Parathyroid adenoma (tissue), 2 donors: ENCODE data around the gene EPHA5.

Source experiments
- H2AFZ ChIP-seq: fragments of 300-600 bp; sonication (generic); one replicate; pipeline ENCODE4 v1.7.0; 2017; ENCODE audit warnings: antibody characterized with exemption, mild to moderate bottlenecking
- H3K27ac ChIP-seq: fragments of 300-600 bp; sonication (generic); one replicate; pipeline ENCODE4 v1.7.0; 2017
- H3K27me3 ChIP-seq: fragments of 300-600 bp; sonication (generic); one replicate; pipeline ENCODE4 v1.7.0; 2017; ENCODE audit warnings: low read length; ENCODE audit not compliant: control insufficient read depth, insufficient read depth
- H3K36me3 ChIP-seq: fragments of 300-600 bp; sonication (generic); one replicate; pipeline ENCODE4 v1.7.0; 2017; ENCODE audit warnings: low read length; ENCODE audit not compliant: control insufficient read depth, insufficient read depth
- H3K4me1 ChIP-seq: fragments of 300-600 bp; sonication (generic); one replicate; pipeline ENCODE4 v1.7.0; 2017; ENCODE audit warnings: control low read depth
- H3K4me2 ChIP-seq: fragments of 300-600 bp; sonication (generic); one replicate; pipeline ENCODE4 v1.7.0; 2017; ENCODE audit warnings: low read length
- H3K4me3 ChIP-seq: fragments of 300-600 bp; sonication (generic); one replicate; pipeline ENCODE4 v1.7.0; 2017; ENCODE audit warnings: low read depth, low read length
- H3K79me2 ChIP-seq: fragments of 300-600 bp; sonication (generic); one replicate; pipeline ENCODE4 v1.7.0; 2017; ENCODE audit warnings: control low read depth
- H3K9ac ChIP-seq: fragments of 300-600 bp; sonication (generic); one replicate; pipeline ENCODE4 v1.7.0; 2017; ENCODE audit warnings: mild to moderate bottlenecking
- H3K9me3 ChIP-seq: fragments of 300-600 bp; sonication (generic); one replicate; pipeline ENCODE4 v1.7.0; 2017; ENCODE audit warnings: low read length; ENCODE audit not compliant: control insufficient read depth
- CTCF ChIP-seq: fragments of 300-600 bp; sonication (generic); IDR thresholded peaks from one replicate; pipeline ENCODE4 v1.7.0; 2017; ENCODE audit warnings: antibody characterized with exemption, mild to moderate bottlenecking
- donor health status: primary hyperparathyroidism.

EPHA5 gene

GRCh38 chr4:65653740-65654361, 16.4 kb downstream of the EPHA5 start:
- Histone ChIP-seq H3K9ac (no peak overlapping the region), H3K9me3 (no peaks in the 10 kb centered on the region), H2AFZ (no peak overlapping the region), H3K27ac (no peak overlapping the region), H3K4me1 (no peaks in the 10 kb centered on the region), H3K4me2 (no peak overlapping the region), H3K36me3 (no peaks in the 10 kb centered on the region), H3K79me2 (no peaks in the 10 kb centered on the region), H3K4me3 (no peak overlapping the region), H3K27me3 (no peaks in the 10 kb centered on the region)
- no peak for TF ChIP-seq CTCF

GRCh38 chr4:65651751-65652150, 18.5 kb downstream of the EPHA5 start:
- H3K9me3 ChIP-seq, result no peaks in the 10 kb centered on the region
- no peaks in the 10 kb centered on the region for H3K79me2 ChIP-seq
- H3K4me3 ChIP-seq, result no peak overlapping the region
- no peak overlapping the region for H3K4me2 ChIP-seq
- H3K27me3 ChIP-seq, result no peaks in the 10 kb centered on the region
- no peak overlapping the region for H3K27ac ChIP-seq
- TF ChIP-seq CTCF, result no peak
- H2AFZ ChIP-seq, result no peak overlapping the region
- H3K9ac ChIP-seq, result no peak overlapping the region
- H3K36me3 ChIP-seq, result no peaks in the 10 kb centered on the region
- H3K4me1 ChIP-seq, result no peaks in the 10 kb centered on the region

GRCh38 chr4:65651031-65651430, 19.3 kb downstream of the EPHA5 start:
- Histone ChIP-seq H3K4me2 (no peak overlapping the region), H3K4me1 (no peaks in the 10 kb centered on the region), H3K9ac (no peak overlapping the region), H3K9me3 (no peaks in the 10 kb centered on the region), H3K27me3 (no peaks in the 10 kb centered on the region), H3K79me2 (no peaks in the 10 kb centered on the region), H3K27ac (no peak overlapping the region), H2AFZ (no peak overlapping the region), H3K36me3 (no peaks in the 10 kb centered on the region), H3K4me3 (no peak overlapping the region)
- no peak for TF ChIP-seq CTCF

- Histone ChIP-seq H3K27me3 (no peaks in the 10 kb centered on the region), H3K36me3 (no peaks in the 10 kb centered on the region)
- TF ChIP-seq CTCF, result no peak
Observed at GRCh38 chr4:65646136-65646535, 24.2 kb downstream of the EPHA5 start.

GRCh38 chr4:65645185-65645584, 25.1 kb downstream of the EPHA5 start:
- no peaks in the 10 kb centered on the region for H3K4me1 ChIP-seq
- H3K27me3 ChIP-seq, result no peaks in the 10 kb centered on the region
- H3K36me3 ChIP-seq, result no peaks in the 10 kb centered on the region
- no peaks in the 10 kb centered on the region for H3K79me2 ChIP-seq
- H3K4me3 ChIP-seq, result no peak overlapping the region
- TF ChIP-seq CTCF, result no peak
- no peak overlapping the region for H3K9ac ChIP-seq
- H3K27ac ChIP-seq, result no peak overlapping the region
- H2AFZ ChIP-seq, result no peak overlapping the region
- no peak overlapping the region for H3K4me2 ChIP-seq
- H3K9me3 ChIP-seq, result no peaks in the 10 kb centered on the region

More at GRCh38 chr4:65646136-65646535, 24.2 kb downstream of the EPHA5 start:
- H2AFZ ChIP-seq, result no peak overlapping the region
- no peak overlapping the region for H3K4me2 ChIP-seq
- no peak overlapping the region for H3K4me3 ChIP-seq
- H3K9ac ChIP-seq, result no peak overlapping the region
- no peak overlapping the region for H3K27ac ChIP-seq
- no peaks in the 10 kb centered on the region for H3K79me2 ChIP-seq
- H3K9me3 ChIP-seq, result no peaks in the 10 kb centered on the region
- no peaks in the 10 kb centered on the region for H3K4me1 ChIP-seq
